OCI-LY1 (cell line): ENCODE results near the gene ZNF384.
"Not testable (repeated sequence)": the region's sequence is repeated elsewhere in the genome, so short reads cannot be mapped to it uniquely, and the experiment has no call there.

Experiments
- H2AFZ ChIP-seq: fragments of 200-600 bp; sonication (generic), shearing (Covaris generic); 2 replicates; pipeline ENCODE4 v1.6.0; 2014; ENCODE audit warnings: antibody characterized with exemption, mild to moderate bottlenecking, low read length
- H3F3A ChIP-seq: fragments of 200-600 bp; sonication (generic), shearing (Covaris generic); 2 replicates; pipeline ENCODE4 v1.6.0; 2014; ENCODE audit warnings: mild to moderate bottlenecking, antibody characterized with exemption, low read length, moderate library complexity; ENCODE audit not compliant: insufficient read depth
- H3K27ac ChIP-seq: fragments of 200-600 bp; sonication (generic); 2 replicates; pipeline ENCODE4 v1.5.1; 2014; ENCODE audit warnings: low read length, mixed run types, mild to moderate bottlenecking, low read depth; ENCODE audit not compliant: poor library complexity, severe bottlenecking
- H3K27me3 ChIP-seq: fragments of 200-600 bp; sonication (generic); 2 replicates; pipeline ENCODE4 v1.6.0; 2014; ENCODE audit warnings: antibody characterized with exemption, mild to moderate bottlenecking, low read length, moderate library complexity; ENCODE audit not compliant: insufficient read depth
- H3K36me3 ChIP-seq: fragments of 200-600 bp; sonication (generic); 2 replicates; pipeline ENCODE4 v1.6.1; 2014; ENCODE audit warnings: mild to moderate bottlenecking, antibody characterized with exemption, low read length, moderate library complexity, mixed read lengths; ENCODE audit not compliant: insufficient read depth
- H3K4me1 ChIP-seq: fragments of 200-600 bp; sonication (generic); 2 replicates; pipeline ENCODE4 v1.5.1; 2014; ENCODE audit warnings: mild to moderate bottlenecking, low read length, moderate library complexity; ENCODE audit not compliant: insufficient read depth, severe bottlenecking
- H3K4me2 ChIP-seq: fragments of 200-600 bp; sonication (generic), shearing (Covaris generic); 2 replicates; pipeline ENCODE4 v1.6.1; 2014; ENCODE audit warnings: low read length
- H3K4me3 ChIP-seq: fragments of 200-600 bp; sonication (generic); 2 replicates; pipeline ENCODE4 v1.5.1; 2014; ENCODE audit warnings: low read length, low read depth, mild to moderate bottlenecking, mixed read lengths; ENCODE audit not compliant: poor library complexity, severe bottlenecking
- H3K79me2 ChIP-seq: fragments of 200-600 bp; shearing (Covaris generic); 2 replicates; pipeline ENCODE4 v1.6.1; 2016; ENCODE audit warnings: mixed run types, low read length, mixed read lengths; ENCODE audit not compliant: insufficient read depth
- H3K9ac ChIP-seq: fragments of 200-600 bp; sonication (generic), shearing (Covaris generic); 2 replicates; pipeline ENCODE4 v1.6.1; 2014; ENCODE audit warnings: mild to moderate bottlenecking, low read length, mixed read lengths
- H3K9me2 ChIP-seq: fragments of 200-600 bp; sonication (generic), shearing (Covaris generic); 2 replicates; pipeline ENCODE4 v1.6.1; 2014; ENCODE audit warnings: low read depth, mild to moderate bottlenecking, low read length, mixed read lengths
- H3K9me3 ChIP-seq: fragments of 200-600 bp; shearing (Covaris generic); 2 replicates; pipeline ENCODE4 v1.6.1; 2014; ENCODE audit warnings: low read length, mixed read lengths
- H4K20me1 ChIP-seq: fragments of 200-600 bp; sonication (generic), shearing (Covaris generic); 2 replicates; pipeline ENCODE4 v1.6.0; 2016; ENCODE audit warnings: mild to moderate bottlenecking, low read length; ENCODE audit not compliant: insufficient read depth
- CTCF ChIP-seq: fragments of 200-600 bp; sonication (generic), shearing (Covaris generic); IDR thresholded peaks from 2 replicates; pipeline ENCODE4 v1.5.1; 2017; ENCODE audit warnings: mild to moderate bottlenecking, antibody characterized with exemption, low read length, moderate library complexity, mixed read lengths
- EZH2 ChIP-seq: fragments of 200-600 bp; sonication (generic), shearing (Covaris generic); IDR thresholded peaks from 2 replicates; pipeline ENCODE4 v1.8.0; 2017; ENCODE audit warnings: borderline replicate concordance, mixed run types, mild to moderate bottlenecking, antibody characterized with exemption, low read length, moderate library complexity, mixed read lengths

The ZNF384 gene

GRCh38 chr12:6722863-6723262 lies 33.7 kb upstream of the ZNF384 start:
- no peaks in the 10 kb centered on the region for H3K9me2 ChIP-seq
- H3K27me3 ChIP-seq: no peaks in the 10 kb centered on the region
- peak overlapping the region; percentile 87 for H3K9ac ChIP-seq
- H3K36me3 ChIP-seq: no peaks in the 10 kb centered on the region
- no peaks in the 10 kb centered on the region for H3K9me3 ChIP-seq
- peak overlapping the region; percentile 76 for H3K27ac ChIP-seq
- H4K20me1 ChIP-seq: no peaks in the 10 kb centered on the region
- peaks cover 7% of the 10 kb centered on the region; the same call in 1 of the 2 replicates for H3F3A ChIP-seq
- H3K4me3 ChIP-seq: peak overlapping the region; percentile 69
- peak overlapping the region; percentile 89 for H3K4me2 ChIP-seq
- H3K79me2 ChIP-seq: no peaks in the 10 kb centered on the region
- TF ChIP-seq CTCF (no peak), EZH2 (no peak)
- H3K4me1 ChIP-seq: peaks cover 37% of the 10 kb centered on the region
- H2AFZ ChIP-seq: no peak overlapping the region

GRCh38 chr12:6716874-6717437 lies 27.8 kb upstream of the ZNF384 start:
- Histone ChIP-seq H3K27ac (no peak overlapping the region), H3K9me2 (no peaks in the 10 kb centered on the region), H4K20me1 (no peaks in the 10 kb centered on the region), H3K36me3 (no peaks in the 10 kb centered on the region), H3K4me1 (peaks cover 12% of the 10 kb centered on the region), H3K9me3 (no peaks in the 10 kb centered on the region), H3K4me3 (no peak overlapping the region), H3K9ac (no peak overlapping the region), H3F3A (no peaks in the 10 kb centered on the region), H3K79me2 (no peaks in the 10 kb centered on the region), H2AFZ (no peak overlapping the region), H3K4me2 (no peak overlapping the region), H3K27me3 (no peaks in the 10 kb centered on the region)
- TF ChIP-seq EZH2: no peak

GRCh38 chr12:6716031-6716873 lies 27.1 kb upstream of the ZNF384 start:
- not testable (repeated sequence) for H3K4me2 ChIP-seq, H3F3A ChIP-seq, H3K9me3 ChIP-seq, H4K20me1 ChIP-seq, H3K27ac ChIP-seq, H3K36me3 ChIP-seq, H3K9me2 ChIP-seq, H3K27me3 ChIP-seq, H3K4me3 ChIP-seq, H3K9ac ChIP-seq, H3K79me2 ChIP-seq, H2AFZ ChIP-seq
- peaks cover 12% of the 10 kb centered on the region for H3K4me1 ChIP-seq

GRCh38 chr12:6708960-6709394 lies 19.8 kb upstream of the ZNF384 start:
- H3K79me2 ChIP-seq: no peaks in the 10 kb centered on the region
- H3K4me1 ChIP-seq: no peaks in the 10 kb centered on the region
- H3K4me2 ChIP-seq: no peak overlapping the region
- no peak overlapping the region for H3K27ac ChIP-seq
- H3K9me2 ChIP-seq: no peaks in the 10 kb centered on the region
- TF ChIP-seq CTCF (no peak), EZH2 (no peak)
- H3K9ac ChIP-seq: no peak overlapping the region
- no peak overlapping the region for H3K4me3 ChIP-seq
- no peaks in the 10 kb centered on the region for H3F3A ChIP-seq
- no peaks in the 10 kb centered on the region for H3K36me3 ChIP-seq
- no peaks in the 10 kb centered on the region for H3K27me3 ChIP-seq
- H2AFZ ChIP-seq: no peak overlapping the region
- no peaks in the 10 kb centered on the region for H3K9me3 ChIP-seq
- no peaks in the 10 kb centered on the region for H4K20me1 ChIP-seq

GRCh38 chr12:6708351-6708750 lies 19.2 kb upstream of the ZNF384 start:
- H3K9me3 ChIP-seq, H3K9ac ChIP-seq, H3K9me2 ChIP-seq, H4K20me1 ChIP-seq, H3K4me2 ChIP-seq, H3K4me1 ChIP-seq, H3K27me3 ChIP-seq, H3K27ac ChIP-seq, H3K4me3 ChIP-seq, H3K36me3 ChIP-seq, H3K79me2 ChIP-seq, H2AFZ ChIP-seq, H3F3A ChIP-seq: not testable (repeated sequence)
